ENCODE measurements around the gene NAPG. TPM values are rescaled to one million over a fixed set of nuclear protein-coding genes. Genes with fewer than 3 reads are reported as not detected.

NAPG gene
- total and polyA plus RNA-seq, 9 of the 15 experiments (the other 6 are each of a cell fraction or from before 2014, with no cell fraction given) = 31.6 to 63.3 (median 50.9) TPM

- peak; percentile 35; the same call in 1 of the 2 replicates for TF ChIP-seq CHD2 (IDR thresholded peaks at IDR 0.05; ENCODE audit: low read depth, low read length)
- TF ChIP-seq ZBTB40 (IDR thresholded peaks at IDR 0.05) = peak; percentile 67; the same call in 1 of the 2 replicates
- TF ChIP-seq ZBTB40 (CRISPR knock-in tag; IDR thresholded peaks at IDR 0.05) = no peak
- peak; percentile 87 for TF ChIP-seq RBFOX2 (IDR thresholded peaks at IDR 0.05; ENCODE audit: low read depth, low read length)
- peak in 1 of 3 experiments; percentile 13; a peak in 1 of 6 replicates for TF ChIP-seq CTCF (IDR thresholded peaks at IDR 0.05 in 2 of 3, conservative IDR thresholded peaks at IDR 0.05 in 1 of 3; ENCODE audit: insufficient read depth in 2 of 3, low read depth in 1 of 3, low read length in 3 of 3)
- TF ChIP-seq PHF8 (IDR thresholded peaks at IDR 0.05; ENCODE audit: borderline replicate concordance, low read length) = peak; percentile 80; the same call in 1 of the 2 replicates
- TF ChIP-seq CBX5 (IDR thresholded peaks at IDR 0.05; ENCODE audit: borderline replicate concordance, low read depth) = no peak
- no peak for TF ChIP-seq NFIX (CRISPR knock-in tag; IDR thresholded peaks at IDR 0.05; ENCODE audit: low read depth)
- TF ChIP-seq FOXM1 (IDR thresholded peaks at IDR 0.05; ENCODE audit: low read depth) = no peak
- no peak for TF ChIP-seq FOXM1 (CRISPR knock-in tag; IDR thresholded peaks at IDR 0.05; ENCODE audit: low read depth)
- TF ChIP-seq HMGN3 (IDR thresholded peaks at IDR 0.05; ENCODE audit: borderline replicate concordance, extremely low read depth, insufficient read length, low read depth, low read length) = peak; percentile 82
- TF ChIP-seq NCOR1 (IDR thresholded peaks at IDR 0.05) = peak; percentile 30; the same call in 1 of the 2 replicates
- TF ChIP-seq POLR2G (IDR thresholded peaks at IDR 0.05; ENCODE audit: low read depth, low read length) = peak; percentile 86
These were observed at the start of gene NAPG (continued) for GRCh38 chr18:10525697-10526560.
